Posterior vena cava (tissue), 2 donors: ENCODE measurements around the gene SMOC2. TPM values are rescaled to one million over a fixed set of nuclear protein-coding genes. Genes with fewer than 3 reads are reported as not detected.

Experiments
- DNase-seq: peaks from one replicate; pipeline ENCODE4 v3.0.0-alpha.2; 2020; ENCODE audit warnings: low spot score
- intact Hi-C, 2 donors: fragments of 100-400 bp; cut with DNase I; formaldehyde crosslinking; loops; one replicate each; pipeline versions ENCODE4 v1.14.1 to v1.14.2; 2022 to 2023
- total RNA-seq, 2 donors: library from RNA; stranded (reverse); fragmentation: NEBNext Ultra II Directional; extraction: Animal tissue kit (Norgen Biotek cat#: 25700); gene quantifications; one replicate each; pipeline ENCODE4 v1.2.1, GENCODE V29; 2021
- donor health status: DM: yes; HTN: yes; CAD: no.
- donor health status: DM: yes; HTN: yes; CAD: no.

Gene SMOC2
- total RNA-seq, 2 donors from 2014 or later: 77.6 to 176 TPM

DNA sequence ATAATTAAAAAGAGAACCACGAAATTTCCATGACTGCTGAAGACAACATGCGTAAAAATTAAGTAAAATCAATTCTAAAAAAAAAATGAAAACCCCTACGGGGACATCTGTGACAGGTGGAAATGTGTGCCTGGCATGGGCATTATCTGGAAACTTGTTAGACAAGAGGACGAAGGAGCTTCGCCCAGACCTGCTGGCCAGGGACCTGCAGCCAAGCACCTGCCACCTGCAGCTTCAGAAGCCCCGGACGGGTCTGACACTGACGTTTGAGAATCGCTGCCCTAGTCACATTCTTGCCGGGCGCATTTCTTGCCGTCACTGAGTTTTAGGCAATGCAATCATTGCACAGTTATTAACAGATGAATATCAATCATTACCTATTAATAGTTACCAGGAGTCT lies 140.3 kb downstream of the SMOC2 start:
- peak; percentile 40 for DNase-seq
- intact Hi-C loops: no loop called here

DNA sequence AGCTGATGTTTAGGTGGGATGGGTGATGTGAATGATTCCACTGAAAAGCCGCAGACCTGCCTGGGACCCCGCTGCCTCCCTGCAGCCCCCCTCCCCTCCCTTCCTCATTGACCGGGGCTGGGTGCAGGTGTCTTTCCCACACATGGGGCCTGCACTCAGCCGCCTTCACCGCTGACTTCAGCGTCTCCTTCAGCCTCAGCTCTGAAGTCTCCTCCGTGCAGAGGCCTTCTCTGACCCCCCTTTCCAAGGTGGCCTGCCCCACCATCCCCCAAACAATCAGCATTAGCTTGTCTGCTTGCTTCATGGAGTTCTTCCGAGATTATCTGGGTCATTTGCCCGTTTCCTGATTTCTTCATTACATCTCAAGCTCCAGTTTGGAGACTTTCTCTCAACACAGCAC lies 140.7 kb downstream of the SMOC2 start:
- DNase-seq: peak; percentile 45
- intact Hi-C loops: no loop called here

DNA sequence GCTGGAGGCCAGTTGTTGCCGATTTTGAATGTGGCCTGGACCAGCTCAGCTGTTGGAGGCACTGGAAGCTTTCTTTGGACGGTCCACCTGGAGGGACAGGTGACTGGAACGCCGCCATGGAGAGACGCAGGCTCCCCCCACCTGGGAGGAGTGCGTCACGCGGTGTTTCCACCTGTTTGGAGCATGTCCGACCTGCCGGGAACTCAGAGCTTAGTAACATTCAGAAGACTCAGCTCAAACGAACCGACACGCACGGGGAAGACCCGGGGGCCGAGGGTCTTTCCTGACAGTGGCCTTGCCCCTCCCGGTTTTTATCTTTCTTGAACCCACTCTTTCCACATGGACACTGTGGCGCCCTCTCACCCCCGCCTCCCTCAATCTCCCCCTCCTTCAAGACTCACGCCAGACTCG lies 141.6 kb downstream of the SMOC2 start:
- DNase-seq: peak; percentile 74
- intact Hi-C loops: no loop called here

DNA sequence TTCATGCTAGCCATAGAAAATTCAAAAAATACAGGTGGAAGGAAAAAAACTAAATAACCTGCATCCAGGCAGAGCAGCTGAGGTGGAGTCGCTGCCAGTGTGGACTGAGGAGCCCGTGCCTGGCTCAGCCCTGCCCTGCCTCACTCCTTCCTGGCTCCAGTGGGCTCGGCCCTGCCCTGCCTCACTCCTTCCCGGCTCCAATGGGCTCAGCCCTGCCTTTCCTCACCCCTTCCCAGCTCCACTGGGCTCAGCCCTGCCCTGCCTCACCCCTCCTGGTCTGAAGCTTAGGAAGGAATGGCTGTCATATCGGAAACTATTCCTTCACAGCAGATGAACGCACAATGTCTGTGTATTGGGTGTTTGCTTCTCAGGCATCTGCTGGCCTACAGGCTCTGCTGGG lies 142.1 kb downstream of the SMOC2 start:
- intact Hi-C loops: no loop called here
- DNase-seq: peak; percentile 31

DNA sequence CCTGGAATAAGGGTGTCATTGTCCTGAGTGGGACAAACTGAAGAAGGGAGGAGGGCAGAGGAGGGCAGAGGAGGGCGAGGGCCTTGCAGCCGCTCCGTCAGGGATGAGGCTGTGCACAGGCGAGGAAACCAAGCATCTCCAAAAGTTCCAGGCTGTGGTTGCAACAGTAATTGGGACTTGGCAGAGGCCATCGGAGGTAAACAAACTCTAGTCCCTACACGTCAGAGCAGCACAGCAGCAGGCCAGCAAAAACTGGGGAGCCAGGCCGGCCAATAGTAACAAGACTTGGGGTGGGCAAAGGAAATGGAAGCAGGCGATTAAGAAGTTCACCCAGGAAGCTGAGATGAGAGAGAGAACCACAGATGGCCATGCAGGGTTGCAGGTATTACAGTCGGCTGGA lies 142.8 kb downstream of the SMOC2 start:
- peak; percentile 28 for DNase-seq
- intact Hi-C loops: no loop called here

GRCh38 chr6:168584249-168584648 lies 143.3 kb downstream of the SMOC2 start:
- no peak for DNase-seq
- intact Hi-C loops: no loop called here

GRCh38 chr6:168584671-168585070 lies 143.7 kb downstream of the SMOC2 start:
- intact Hi-C loops: no loop called here
- peak; percentile 40 for DNase-seq

DNA sequence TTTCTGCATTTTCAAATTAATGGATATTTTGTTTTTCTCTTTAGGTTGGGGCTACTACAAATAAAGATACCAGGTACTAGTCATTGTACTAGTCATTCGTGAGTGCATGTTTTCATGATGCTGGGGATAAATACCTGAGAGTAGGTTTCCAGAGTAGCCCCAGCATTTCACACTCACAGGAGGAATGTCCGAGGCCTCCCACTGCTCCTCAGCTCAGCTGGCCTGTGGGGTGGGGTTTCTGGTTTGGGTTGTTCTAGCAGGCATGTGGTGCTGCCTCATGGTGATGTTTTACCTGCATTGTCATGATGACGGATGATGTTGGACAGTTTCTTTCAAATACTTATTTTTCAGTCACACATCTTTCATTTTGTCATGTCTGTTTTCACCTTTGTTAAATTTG lies 144.5 kb downstream of the SMOC2 start:
- DNase-seq: peak; percentile 17
- intact Hi-C loops: no loop called here

- no peak for DNase-seq
- intact Hi-C loops: no loop called here
These were observed 148.3 kb downstream of the SMOC2 start for GRCh38 chr6:168589275-168589674.

DNA sequence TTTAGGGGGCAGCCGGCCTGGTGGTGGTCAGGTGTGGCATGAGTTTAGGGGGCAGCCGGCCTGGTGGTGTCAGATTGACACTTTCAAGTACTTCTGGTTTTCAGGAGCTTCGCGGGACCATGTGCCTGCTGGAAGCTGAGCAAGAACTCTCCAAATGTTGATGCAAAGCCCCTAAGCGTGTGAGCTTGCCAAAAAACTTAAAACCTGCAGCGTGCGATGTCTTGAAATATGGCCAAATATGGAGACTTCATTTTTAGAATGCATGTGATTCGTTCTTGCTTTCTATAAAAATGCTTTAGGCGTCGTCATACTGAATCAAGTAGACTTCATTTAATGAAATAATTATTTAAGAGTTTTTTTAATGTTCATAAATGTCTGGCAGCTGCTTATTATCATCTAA lies 149.4 kb downstream of the SMOC2 start:
- intact Hi-C loops: no loop called here
- no peak for DNase-seq

GRCh38 chr6:168596344-168596743 lies 155.4 kb downstream of the SMOC2 start:
- intact Hi-C loops: no loop called here
- DNase-seq: no peak

DNA sequence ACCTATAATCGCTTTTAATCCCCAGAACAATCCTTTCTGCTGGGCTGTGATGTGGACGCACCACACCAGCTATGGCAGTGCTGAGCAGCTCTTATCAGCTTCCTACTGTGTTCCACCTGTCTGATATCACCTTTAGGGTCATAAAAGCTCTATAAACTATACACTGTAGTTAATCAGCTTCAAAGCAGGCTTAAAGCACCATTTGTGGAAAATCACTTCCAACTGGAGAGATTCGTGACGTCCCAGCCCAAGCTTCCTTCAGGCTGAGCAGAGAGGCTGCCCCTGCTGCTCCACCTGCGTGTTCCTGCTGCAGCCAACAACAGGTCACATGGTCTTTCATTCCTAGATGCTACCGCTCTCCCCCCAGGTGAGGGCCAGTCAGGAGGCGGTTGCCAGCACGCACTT lies 156.5 kb downstream of the SMOC2 start:
- intact Hi-C loops: no loop called here
- no peak for DNase-seq

DNA sequence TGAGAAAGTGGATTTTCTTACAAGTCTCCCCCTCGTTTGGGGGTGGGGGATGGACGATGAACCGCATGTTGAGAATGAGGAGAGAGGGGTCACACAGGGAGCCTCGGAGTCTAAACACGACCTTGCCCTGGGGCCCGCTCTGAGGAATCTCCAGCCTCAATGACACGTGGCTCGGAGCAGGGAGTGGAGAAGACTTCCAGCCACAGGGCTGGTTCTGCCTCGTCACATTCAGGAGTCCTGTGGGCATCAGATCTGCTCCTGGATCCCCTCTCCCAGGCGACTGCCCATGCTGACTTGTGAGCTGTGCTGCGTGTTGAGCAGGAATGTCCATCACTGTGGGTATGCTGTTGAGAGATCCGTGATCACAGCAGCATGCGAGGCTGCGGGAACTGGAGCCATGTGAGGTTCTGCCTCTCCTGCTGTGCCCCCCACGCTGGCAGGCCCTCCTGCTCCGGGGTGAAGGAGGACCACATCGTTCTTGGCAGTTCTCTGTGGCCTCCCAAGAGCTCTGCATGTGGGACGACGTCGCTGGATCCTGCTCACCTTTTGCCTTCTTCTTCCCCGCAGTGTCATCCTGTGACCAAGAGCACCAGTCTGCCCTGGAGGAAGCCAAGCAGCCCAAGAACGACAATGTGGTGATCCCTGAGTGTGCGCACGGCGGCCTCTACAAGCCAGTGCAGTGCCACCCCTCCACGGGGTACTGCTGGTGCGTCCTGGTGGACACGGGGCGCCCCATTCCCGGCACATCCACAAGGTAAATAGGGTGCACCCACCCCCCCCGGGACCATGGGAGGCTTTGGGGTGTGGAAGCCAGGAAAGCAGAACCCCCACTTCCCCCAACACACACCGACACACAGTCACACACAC lies 157.5 kb downstream of the SMOC2 start:
- no peak for DNase-seq
- intact Hi-C loops: no loop called here

DNA sequence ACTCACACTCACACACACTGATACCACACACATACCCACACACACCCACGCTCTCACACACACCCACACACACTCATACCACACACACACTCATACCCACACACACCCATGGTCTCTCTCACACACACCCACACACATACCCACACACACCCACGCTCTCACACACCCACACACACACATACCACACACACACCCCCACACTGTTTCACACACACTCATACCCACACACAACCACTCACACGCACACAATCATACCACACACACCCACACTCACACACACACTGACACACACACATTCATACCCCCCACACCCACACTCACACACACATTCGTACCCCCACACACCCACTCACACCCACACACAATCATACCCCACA lies 158.1 kb downstream of the SMOC2 start:
- DNase-seq: no peak
- intact Hi-C loops: no loop called here

GRCh38 chr6:168599769-168600330 lies 158.9 kb downstream of the SMOC2 start:
- DNase-seq: no peak
- intact Hi-C loops: no loop called here

GRCh38 chr6:168600381-168600780 lies 159.4 kb downstream of the SMOC2 start:
- DNase-seq: no peak
- intact Hi-C loops: no loop called here

DNA sequence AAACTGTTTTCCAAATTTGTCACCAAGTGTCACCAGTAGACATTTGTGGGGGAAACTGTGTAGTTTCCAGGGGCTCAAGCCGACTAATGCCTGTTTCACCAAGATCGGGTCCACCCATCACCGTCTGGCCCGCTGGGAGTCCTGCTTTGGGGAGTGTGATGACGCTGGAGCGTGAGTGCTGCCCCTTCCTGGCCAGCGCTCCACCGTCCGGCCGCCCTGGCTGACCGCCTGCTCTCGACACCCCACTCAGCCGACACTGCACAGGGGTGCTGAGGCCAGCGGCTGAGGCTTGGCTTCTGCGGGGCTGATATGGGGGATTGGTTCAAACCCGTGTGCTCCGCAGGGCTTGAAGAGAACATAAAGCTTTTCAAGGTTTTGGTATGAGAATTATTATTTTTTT lies 160.1 kb downstream of the SMOC2 start:
- DNase-seq: no peak
- intact Hi-C loops: no loop called here

- no peak for DNase-seq
- intact Hi-C loops: no loop called here
These were observed 160.6 kb downstream of the SMOC2 start for GRCh38 chr6:168601546-168601945.

GRCh38 chr6:168602576-168602975 lies 161.6 kb downstream of the SMOC2 start:
- intact Hi-C loops: no loop called here
- DNase-seq: peak; percentile 60

DNA sequence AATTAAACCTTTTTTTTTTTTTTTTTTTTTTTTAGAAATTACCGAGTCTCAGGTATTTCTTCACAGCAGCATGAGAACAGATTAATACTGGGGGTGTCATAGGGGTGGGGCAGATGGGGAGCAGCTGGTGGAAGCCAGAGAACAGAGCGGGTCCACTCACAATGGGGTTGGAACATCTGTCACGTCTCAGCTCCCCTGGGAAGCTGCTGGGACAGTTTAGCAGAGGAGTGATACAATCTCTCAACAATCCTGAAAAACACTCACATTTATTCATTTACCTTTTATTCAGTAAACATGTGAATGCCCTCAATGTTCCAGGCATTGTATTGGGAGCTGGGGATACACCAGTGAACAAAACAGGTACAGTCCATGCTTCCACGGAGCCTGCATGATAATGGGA lies 162.2 kb downstream of the SMOC2 start:
- no peak for DNase-seq
- intact Hi-C loops: no loop called here

- DNase-seq: no peak
- intact Hi-C loops: no loop called here
These were observed 165.0 kb downstream of the SMOC2 start for GRCh38 chr6:168605964-168606363.
